Esophagus squamous epithelium (tissue), 4 donors: ENCODE data around the gene FTSJ3.

Experiments
- CTCF ChIP-seq, 6 experiments: fragments of 450-650 bp in 4 of 6; fragments of 200-600 bp in 2 of 6; sonication (generic) in 2 of 6; IDR thresholded peaks; one replicate each; pipeline ENCODE4 v1.5.1; 2016 to 2019; ENCODE audit warnings: antibody characterized with exemption in 6 of 6, mild to moderate bottlenecking in 4 of 6, moderate library complexity in 4 of 6
- POLR2A ChIP-seq, 4 donors: fragments of 450-650 bp; IDR thresholded peaks; one replicate each; pipeline ENCODE4 v1.6.1; 2017; ENCODE audit warnings: antibody characterized with exemption in 4 of 4, mild to moderate bottlenecking in 4 of 4, moderate library complexity in 3 of 4

- TF ChIP-seq CTCF (IDR thresholded peaks at IDR 0.05) (peak; percentile 39 to 50 (median 43)), POLR2A (IDR thresholded peaks at IDR 0.05) (peak in 3 of 4 donors; percentile 67 to 87 (median 71))
These were observed at the start of gene FTSJ3, which contains the start of gene PSMC5 for GRCh38 chr17:63827002-63827800.
